Stimulated activated CD4-positive, alpha-beta T cell treated with anti-CD3 and anti-CD28 coated beads, Interleukin-4, amount 100 ng/mL, for 24 hours (primary cell): ENCODE data around the gene PIRT.
A peak's percentile ranks its signal among the peaks of the same experiment; 100 is the strongest.
"Not testable (repeated sequence)": the region's sequence is repeated elsewhere in the genome, so short reads cannot be mapped to it uniquely, and the experiment has no call there.

Source experiments
- DNase-seq: peaks from one replicate; pipeline ENCODE4 v3.0.0-alpha.2; 2020

PIRT gene

DNA sequence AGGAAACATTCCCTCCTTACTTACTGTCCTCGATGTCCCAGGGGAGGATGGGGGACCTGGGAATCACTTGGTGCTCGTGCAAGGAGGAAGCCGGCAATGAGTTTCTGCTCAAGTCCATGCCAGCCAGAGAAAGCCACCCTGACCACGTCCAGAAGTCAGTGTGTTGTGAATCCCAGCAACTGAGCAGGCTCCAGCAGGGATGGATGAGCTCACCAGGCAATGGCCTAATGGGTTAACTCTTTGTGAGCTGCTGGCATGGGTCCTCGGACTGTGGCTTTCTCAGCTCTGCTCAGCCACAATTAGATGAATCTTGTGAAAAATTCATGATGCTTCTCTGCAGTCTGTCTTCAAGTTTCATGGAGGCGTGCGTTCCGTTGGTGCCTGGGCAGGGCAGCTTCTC is at the start of gene PIRT:
TSS of gene PIRT (minus strand) at position 167 of the 400 bp plus-strand sequence. CDS start 12,442 bp downstream, outside the sequence.
- no peak for DNase-seq

DNA sequence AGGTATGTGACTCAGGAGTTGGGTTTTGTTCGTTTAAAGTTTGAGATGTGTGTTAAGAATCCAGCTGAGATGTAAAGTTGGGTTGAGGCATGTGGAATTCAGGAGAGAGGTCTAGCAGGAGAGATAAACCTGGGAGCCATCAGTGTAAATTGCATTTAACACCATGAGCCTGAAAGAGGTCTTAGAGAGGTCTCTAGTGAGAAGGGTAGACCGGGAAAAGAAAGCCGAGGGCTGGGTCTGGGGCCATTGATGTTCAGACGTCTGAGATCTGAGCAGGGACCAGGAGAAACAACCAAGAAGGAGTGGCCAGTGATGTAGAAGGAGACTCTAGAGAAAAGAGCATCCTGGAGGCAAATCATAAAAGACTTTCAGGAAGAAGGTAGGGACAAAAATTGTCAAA is 44.1 kb upstream of the PIRT start:
- no peak for DNase-seq

DNA sequence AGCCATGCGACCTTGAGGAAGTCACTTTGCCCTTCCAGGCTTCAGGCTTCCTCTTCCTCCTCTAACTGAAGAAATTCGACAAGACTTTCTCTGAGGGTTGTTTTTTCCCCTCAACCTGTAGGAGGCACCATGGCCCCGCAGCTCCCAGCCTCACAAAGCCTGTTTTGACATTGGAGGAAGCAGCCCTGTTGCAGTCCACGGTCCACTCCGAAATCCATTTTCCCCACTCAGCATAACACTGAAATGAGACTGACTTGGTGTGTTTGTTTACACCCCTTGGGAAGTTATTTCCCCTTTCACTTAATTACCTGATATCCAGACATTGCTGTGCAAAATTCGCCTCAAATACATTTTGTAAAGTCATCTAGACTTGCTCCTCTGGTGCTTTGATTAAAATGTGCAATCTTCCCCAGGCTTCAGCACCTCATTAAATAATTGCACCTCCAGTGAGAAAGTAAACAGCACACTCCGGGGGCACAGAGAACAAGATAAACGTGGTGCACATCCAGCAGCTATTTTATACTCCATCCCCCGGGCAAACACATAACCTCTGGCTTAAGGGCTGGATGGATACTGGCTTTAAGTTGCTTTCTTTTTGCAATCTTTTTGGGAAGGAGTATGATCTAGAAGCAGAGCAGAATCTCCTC is 41.4 kb upstream of the PIRT start:
- no peak for DNase-seq

DNA sequence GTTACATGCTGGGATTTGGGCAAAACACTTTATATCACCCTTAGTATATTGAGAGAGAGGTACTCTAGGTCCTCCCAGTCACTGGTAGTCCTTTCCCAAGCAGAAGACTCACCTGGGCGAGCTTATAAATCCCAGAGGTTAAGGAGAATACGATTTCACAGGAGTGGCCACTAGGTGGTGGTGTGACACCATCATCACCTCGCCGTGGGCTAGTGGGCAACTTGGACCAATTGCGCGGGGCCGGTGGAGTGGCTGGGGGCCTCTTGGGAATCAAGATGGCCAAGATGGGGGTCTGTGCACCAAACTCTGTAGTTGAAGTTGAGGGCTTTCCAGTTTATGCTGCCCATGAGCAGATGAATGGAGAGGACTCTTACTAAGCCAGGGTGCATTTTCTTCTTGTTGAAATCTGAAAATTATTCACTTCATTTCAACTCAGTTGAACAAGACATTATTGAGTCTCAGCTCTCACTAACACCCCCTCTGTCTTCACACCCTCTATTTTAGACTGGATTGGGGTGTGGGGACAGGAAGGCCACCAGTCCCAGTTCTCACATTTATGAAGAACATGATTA is 38.2 kb upstream of the PIRT start:
- peak; percentile 17 for DNase-seq

DNA sequence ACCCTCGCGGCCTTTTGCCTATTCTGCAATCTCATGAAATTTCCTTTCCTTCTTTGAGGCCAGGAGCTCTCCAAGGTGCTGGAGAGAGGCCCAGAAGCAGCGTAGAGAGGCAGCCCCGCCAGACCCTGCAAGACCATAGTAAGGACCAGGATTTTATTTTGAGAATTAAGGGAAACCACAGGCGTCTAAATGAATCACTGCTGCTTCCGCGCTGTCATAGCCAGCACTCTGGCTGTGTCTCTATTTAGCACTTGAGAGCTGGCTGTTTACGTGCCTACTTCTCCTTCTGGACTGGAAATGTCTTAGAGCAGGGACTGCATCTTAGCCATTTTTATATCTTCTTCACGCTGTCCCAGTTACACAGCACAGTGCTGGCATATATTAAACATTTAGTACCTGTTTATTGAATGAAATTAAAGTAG is 37.6 kb upstream of the PIRT start:
- DNase-seq, result no peak

DNA sequence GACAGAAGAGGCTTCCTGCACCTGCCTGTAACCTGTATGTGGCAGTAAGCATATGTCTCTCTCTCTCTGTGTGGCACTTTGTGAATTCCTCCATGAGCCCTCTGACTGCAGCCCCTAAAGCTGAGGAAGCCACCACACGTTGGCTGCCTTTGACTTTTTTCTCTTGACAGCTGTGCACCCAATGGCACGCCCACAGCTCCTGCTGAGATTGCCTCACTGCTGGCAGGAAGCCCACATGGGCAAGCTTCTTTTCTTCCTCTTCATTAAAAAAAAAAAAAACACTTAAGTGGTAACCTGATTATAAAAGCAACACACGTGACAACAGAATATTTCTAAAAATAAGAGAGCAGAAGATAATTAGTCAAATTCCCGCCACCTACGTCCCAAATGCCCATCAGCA is 34.0 kb upstream of the PIRT start:
- DNase-seq, result no peak

DNA sequence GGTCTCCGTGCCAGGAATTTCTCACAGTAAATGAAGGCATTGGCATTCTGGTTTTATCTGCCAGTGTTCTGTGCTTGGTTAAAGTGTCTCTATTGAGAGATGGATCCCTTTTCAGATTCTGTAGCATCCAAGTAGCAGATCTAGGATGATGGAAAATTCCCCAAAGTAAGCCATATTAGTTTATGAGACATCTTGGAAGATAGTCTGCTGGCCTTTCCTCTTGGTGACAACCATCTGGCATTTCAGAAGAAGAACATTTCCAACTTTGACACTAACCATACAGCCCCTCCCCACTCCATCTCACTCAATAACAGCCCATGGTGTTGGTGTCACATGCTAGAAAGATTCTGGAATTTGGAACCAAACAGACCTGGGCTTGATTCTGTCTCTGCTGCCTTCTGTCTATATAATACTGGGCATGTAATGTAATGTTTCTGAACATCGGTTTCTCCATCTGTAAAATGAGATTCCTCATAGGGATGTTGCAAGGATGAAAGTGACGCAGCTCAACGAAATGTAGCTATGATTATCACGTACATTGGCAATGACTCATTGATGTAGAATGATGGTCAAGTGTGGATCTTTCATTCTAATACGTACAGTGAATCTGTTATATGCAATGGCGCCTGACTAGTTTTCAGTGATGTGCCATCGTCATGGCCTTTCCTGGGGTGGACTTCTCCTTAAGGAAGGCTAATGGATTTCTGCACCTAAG is 32.6 kb upstream of the PIRT start:
- DNase-seq, result no peak

DNA sequence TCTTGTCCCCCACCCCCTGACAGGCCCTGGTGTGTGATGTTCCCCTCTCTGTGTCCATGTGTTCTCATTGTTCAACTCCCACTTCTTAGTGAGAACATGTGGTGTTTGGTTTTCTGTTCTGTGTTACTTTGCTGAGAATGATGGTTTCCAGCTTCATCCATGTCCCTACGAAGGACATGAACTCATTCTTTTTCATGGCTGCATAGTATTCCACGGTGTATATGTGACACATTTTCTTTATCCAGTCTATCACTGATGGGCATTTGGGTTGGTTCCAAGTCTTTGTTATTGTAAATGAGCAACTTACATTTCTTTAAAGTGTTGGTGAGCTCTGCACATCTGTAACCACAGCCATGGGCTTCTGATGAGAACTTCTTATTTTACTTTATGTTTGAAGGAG is 30.9 kb upstream of the PIRT start:
- DNase-seq, result not testable (repeated sequence)

DNA sequence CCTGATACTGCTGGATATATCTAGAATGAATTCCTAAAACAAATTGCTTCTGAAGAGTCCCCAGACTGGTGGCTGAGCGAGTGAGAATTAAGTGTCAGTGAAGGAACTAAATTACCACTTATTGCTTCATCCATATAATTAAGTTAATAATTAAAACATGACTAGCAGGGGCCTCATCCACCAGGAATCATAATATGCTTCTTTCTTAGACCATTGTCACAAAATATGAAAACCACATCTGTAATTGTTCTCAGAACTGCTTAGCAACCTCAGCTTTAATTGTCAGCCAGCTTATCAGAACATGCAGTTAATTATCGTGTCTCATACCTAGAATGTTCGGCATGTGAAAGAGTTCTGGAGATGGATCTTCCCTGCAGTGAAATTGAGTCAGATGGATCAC is 21.2 kb upstream of the PIRT start:
- no peak for DNase-seq

DNA sequence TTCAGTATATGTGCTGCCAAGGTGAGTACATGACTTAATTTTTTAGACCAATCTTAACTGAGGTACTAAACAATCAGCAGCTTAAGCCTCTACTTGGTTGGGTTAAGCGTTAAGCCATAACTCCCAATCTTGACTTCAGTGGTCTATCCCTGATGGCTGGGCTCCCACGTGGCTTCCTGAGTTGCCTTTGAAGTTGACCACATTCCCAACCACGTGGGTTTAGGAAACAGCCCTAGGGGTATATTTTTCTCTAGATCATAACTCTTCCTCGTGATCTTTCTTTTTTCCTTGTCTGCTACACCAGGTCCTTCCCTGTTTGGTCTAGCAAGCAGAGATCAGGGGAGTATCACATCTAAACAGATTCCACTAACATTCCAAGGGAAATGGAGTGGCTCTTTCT is 20.1 kb upstream of the PIRT start:
- DNase-seq, result no peak

DNA sequence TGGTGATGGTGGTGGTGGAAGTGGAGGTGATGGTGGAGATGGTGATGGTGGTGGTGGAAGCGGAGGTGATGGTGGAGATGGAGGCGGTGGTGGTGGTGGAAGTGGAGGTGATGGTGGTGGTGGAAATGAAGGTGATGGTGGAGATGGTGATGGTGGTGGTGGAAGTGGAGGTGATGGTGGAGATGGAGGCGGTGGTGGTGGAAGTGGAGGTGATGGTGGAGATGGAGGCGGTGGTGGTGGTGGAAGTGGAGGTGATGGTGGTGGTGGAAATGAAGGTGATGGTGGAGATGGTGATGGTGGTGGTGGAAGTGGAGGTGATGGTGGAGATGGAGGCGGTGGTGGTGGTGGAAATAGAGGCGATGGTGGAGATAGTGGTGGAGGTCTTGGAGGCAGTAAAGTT is 8.7 kb upstream of the PIRT start:
- not testable (repeated sequence) for DNase-seq

DNA sequence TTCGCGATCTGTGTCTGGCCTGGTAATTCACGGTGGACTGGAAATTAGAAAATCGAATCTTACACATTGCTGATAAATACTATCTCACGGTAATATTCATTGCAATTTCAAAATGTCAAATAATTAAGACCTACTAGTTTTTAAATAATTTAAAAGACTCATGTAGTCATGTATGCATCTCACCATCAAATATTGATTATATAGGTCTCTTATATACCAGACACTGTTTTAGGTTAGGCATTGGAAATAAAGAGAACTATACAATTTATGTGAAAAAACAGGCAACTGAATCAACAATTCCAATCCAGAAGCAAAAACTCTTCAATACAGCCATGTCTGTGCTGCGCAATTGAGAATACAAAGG is 7.5 kb upstream of the PIRT start:
- no peak for DNase-seq

DNA sequence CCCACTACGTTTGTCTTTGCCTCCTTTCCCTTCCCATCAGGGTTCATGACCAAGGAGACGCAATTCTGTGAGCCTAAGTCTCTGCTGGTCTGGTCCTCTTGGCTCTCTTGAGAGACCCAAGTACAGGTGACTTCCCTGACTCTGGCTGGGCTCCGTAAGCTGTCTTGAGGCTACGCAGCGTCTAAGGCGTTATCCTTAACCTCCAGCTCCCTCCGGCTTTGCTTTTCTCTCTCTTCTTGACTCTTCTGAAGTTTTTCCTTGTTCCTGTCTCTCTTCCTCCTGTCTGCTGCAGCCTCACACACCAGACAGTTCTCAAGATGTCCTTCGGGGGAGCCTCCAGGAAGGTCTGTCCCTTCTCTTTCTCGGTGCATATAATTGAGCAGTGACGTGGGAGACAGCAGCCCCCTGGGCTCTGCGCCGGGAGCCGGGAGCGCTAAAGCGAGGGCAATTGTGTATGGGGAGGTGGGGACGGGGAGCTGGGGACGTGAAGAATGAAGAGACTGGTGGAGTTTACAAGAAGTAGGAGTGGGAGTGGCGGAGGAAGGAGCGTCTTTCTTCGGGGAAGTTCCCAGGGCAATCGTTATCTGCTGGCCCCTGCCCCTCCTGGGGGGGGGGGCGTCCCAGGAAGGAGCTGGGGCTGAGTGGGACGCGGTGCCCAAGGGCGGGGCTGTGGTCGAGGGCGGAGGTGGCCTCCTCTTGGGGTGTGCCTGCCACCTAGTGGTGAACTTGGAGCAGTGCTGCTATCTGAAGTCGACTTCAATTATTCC is 6.9 kb upstream of the PIRT start:
- peak; percentile 76 for DNase-seq

DNA sequence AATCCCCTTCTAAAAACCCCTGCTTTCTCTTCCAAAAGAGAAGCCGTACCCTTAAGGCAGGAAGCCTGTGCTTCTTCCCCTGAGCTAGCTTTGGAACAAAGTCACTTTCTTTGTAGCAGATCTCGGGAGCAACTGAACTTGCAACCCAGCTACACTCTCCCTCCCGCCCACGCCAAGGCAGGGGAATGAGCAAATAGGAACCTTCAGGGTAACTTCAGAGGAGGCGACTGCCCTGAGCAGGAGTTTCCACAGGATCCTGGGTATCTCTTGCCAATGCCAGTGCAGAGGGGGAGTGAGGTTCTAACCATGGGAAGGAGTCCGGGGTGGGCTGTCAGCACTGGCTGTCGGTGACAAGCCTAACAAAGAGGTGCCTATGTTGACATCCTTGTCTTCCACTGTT is 5.9 kb upstream of the PIRT start:
- DNase-seq, result no peak

DNA sequence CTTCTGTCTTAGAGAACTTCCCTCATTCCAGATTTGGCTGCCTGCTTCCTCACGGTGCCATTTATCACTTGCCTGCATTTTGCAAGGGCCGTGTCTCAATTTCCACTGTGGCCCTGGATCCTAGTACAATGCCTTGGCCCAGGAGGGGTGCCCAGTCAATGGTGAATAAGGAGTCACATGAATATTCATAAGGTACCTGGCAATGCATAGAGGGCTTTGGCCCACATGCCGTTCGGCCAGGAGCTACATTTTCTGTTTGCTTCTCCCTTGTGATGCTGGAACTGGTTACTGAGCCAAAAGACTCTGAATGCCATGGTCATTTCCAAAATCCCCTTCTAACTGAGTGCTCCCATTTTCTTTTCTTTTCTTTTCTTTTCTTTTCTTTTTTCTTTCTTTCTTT is 4.8 kb upstream of the PIRT start:
- no peak for DNase-seq

DNA sequence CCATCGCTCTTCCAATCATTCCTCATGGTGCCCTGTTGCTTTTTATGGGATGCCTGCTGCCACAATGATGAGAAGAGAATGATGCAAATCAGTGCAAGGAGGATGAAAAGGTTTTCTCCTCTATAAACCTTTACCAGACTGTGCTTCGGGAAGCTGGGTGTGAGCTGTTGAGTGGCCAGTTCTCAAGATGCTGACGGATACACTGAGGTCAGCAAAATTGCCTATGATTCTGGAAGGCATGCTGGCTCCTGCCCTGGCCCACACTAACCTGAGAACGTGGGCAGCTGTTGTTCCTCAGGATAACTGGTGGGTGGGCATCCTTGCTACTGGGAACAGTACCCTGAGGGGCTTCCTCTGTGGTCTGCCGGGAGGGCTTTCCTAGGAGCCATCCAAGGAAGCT is 795 bp upstream of the PIRT start:
- no peak for DNase-seq

DNA sequence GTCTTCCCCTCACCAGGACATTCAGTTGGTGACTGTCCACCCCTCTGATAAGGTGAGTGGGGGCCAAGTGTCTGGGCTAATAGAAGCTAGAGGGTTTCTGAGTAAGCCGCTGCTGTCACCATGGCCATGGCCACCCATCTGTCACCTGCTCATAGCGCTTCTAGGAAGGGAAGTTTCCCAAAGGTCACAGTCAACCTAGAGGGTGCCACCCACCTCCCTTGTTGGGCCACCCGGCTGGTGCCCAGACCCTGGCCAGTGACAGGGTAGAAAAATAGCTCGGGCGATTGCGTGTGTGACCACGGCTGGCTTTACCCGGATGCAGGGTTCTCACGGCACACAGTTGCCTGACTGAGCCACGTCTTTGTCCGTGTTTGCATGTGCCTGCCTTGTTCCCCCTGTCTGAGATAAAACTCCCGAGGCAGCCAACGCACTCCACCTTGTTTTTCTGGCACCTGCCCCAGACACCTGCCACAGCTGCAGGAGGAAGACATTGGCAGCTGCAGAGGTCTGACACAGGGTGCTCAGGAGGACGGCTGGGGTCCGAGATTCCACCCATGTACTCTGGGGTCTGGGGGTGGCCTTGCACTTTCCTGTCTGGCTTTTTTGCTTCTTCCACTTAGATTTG is 809 bp downstream of the PIRT start:
- no peak for DNase-seq

DNA sequence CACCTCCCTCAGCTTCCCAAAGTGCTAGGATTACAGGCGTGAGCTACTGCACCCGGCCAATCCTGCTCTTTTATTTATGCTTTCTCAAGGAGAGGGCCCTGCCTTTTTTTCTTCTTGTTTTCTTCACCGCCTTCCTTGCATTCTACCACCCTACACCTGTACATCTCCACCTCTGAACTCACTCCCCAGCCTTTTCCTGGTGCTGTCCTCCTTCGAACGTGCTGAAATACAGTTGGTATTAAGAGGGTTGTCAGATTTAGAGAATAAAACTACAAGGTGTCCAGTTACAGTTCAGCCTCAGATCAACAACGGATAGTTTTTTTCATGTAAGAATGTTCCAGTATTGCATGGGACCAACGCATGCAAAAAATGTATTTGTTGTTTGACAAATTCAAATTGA is 1.7 kb downstream of the PIRT start:
- DNase-seq, result no peak

DNA sequence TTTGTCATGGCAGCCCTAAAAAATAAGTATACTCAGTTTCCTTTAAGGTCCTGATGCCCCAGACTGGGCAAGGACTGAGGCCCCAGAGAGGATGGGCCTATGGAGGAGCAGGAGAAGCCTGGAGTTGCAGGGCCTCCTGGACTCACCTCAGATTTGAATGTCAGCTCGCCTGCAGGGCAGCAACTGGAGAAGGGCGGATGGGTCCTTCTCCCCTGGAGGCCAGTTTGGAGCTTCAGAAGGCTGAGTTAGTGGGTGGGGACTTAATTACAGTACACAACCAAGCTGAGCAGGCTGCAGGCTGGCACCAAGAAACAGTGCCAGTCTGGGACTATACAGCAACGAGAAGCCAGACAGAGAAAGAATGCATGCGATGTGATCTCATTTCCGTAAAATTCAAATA is 6.2 kb downstream of the PIRT start:
- no peak for DNase-seq

DNA sequence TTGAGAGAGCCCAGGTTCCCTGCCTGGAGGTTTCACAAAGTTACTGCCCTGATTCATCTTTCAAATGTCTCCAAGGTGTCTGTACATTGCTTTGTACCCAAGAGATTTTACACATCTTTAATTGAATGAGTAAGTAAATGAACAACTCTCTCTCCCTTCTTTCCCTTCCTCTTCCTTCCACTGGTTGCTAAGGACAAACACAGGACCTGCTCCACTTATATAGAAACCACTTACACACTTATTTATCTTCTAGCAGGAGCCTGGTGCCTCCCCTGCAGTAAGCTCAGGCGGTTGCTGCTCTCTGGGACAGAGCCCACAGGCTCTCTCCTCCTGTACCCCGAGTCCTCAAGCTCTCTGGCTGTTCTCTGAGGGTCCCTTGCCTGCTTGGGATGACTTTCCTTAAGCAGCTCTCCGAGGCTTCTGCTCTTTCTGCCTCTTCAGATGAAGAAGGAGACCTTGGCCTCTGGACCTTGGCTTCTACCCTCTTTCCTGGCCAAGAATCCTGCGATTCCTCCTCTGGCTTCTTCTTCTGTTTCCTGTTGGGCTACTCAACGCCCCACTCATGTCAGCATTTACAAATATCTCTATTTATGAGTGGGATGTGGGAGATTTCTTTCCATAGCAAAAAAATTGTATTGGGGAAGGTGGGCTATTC is 9.9 kb downstream of the PIRT start:
- DNase-seq, result no peak

DNA sequence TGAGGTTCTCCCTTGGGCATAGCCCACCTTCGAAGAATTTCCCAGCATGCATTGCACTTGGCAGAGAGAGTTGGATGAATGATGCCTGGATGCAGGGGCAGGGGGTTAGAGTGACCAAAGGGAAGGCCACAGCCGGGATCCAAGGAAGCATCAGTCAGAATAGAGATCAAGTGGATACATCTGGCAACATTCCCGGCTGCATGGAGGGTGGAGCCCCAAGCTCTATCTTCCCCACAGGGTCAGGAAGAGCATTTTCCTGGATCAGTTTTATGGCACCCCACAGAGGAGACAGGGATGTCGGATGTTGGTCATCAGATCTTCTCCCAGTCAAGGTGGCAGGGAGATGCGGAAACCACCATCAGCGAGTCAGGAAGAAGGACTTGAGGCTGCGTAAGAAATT is 13.0 kb downstream of the PIRT start:
- no peak for DNase-seq

DNA sequence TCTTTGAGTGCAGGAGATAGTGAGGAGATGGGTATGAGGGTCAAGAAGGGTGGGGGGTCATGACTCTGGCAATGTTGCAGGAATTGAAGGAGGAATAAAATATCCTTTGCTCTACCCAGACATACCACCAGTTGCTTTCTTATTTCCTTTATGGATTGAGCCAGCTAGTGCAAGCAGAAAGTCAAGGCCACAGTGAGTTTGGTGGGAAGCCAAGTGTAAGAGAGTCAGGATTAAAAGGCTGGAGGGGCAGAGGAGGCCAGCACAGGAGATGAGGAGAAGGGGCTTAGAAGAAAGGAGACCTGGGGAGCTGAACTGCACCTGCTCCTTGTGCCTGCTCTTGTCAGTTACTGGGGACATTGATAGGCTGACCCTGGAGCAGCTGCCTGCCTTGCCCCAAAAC is 16.1 kb downstream of the PIRT start:
- DNase-seq, result no peak

DNA sequence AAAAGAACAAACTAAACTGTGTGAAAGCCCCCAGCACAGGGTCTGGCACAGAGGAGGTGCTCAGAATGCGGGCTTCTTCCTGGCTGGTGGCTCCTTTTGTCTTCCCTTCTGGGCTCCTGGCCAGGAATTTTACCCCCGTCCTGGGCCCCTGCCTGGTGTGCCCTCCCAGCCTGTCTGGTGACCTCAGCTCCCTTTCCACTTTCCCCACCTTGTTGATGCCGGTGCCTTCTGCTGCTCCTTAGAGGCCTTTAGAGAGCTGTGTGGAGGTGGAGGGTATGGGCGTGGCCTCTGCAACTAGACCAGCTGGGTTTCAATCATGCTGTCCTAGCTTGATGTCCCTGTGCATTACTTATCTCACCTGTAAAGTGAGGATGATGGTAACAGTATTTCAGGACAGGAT is 16.8 kb downstream of the PIRT start:
- DNase-seq, result no peak
